GM12878 (cell line): ENCODE data around the gene GALNT9. TPM values are rescaled to one million over a fixed set of nuclear protein-coding genes. Genes with fewer than 3 reads are reported as not detected.

Experiments used
- ATAC-seq: fragments of 200-7000 bp; cut with Tn5 transposase; 3 replicates; pipeline ENCODE4 v1.9.1; 2020; ENCODE audit warnings: mild to moderate bottlenecking, moderate library complexity
- BruUV-seq: library from RNA; stranded (reverse); fragments of 400-500 nt; replicated peaks from 2 replicates; lab custom pipeline; 2021; lab: Mats Ljungman, UMichigan
- CTCF ChIA-PET: fragments of 300-600 bp; sonication (Branson Sonifier 250); formaldehyde crosslinking; extraction: SDS; loops from one replicate; lab custom pipeline; 2021; ENCODE audit warnings: inconsistent platforms; lab: Yijun Ruan, JAX
- POLR2A ChIA-PET: fragments of 350-600 bp; formaldehyde crosslinking; extraction: SDS; loops from one replicate; lab custom pipeline; 2021; ENCODE audit warnings: inconsistent platforms; lab: Charles Lee
- RAD21 ChIA-PET: fragments of 300-600 bp; sonication (Branson Sonifier 250); formaldehyde crosslinking; loops from one replicate; lab custom pipeline; 2023; ENCODE audit warnings: antibody characterized with exemption; ENCODE audit not compliant: unreplicated experiment; lab: Charles Lee
- SMC1A ChIA-PET: fragments of 300-600 bp; sonication (Branson Sonifier 250); formaldehyde crosslinking; loops from one replicate; lab custom pipeline; 2023; ENCODE audit not compliant: unreplicated experiment, uncharacterized antibody; lab: Charles Lee
- DNase-seq: peaks from one replicate; pipeline ENCODE4 v3.0.0-alpha.2; 2011; ENCODE audit warnings: low read depth, low spot score
- FAIRE-seq: peaks from 3 replicates; lab custom pipeline; 2011; peaks lifted over from hg19 to GRCh38; lab: Jason Lieb, UNC
- H2AFZ ChIP-seq: 2 replicates; pipeline ENCODE4 v1.6.0; 2011; ENCODE audit warnings: low read depth, low read length, control low read depth; ENCODE audit not compliant: control insufficient read depth
- H3K27ac ChIP-seq: 2 replicates; pipeline ENCODE4 v1.5.1; 2011; ENCODE audit warnings: control low read depth; ENCODE audit not compliant: control insufficient read depth, insufficient read depth
- H3K27me3 ChIP-seq, 2 experiments: replicated peaks in 1 of 2; 2 replicates each; pipeline versions ENCODE4 v1.6.0 to v1.6.1; 2011; ENCODE audit warnings: low read length in 1 of 2; ENCODE audit not compliant: control insufficient read depth in 2 of 2, insufficient read depth in 2 of 2
- H3K36me3 ChIP-seq, 2 experiments: 2 replicates each; pipeline ENCODE4 v1.5.1; 2011; ENCODE audit warnings: low read length in 1 of 2; ENCODE audit not compliant: control insufficient read depth in 2 of 2, insufficient read depth in 2 of 2
- H3K4me1 ChIP-seq: 2 replicates; pipeline ENCODE4 v1.6.1; 2011; ENCODE audit warnings: mild to moderate bottlenecking, low read length, moderate library complexity, mixed read lengths; ENCODE audit not compliant: control insufficient read depth, insufficient read depth
- H3K4me2 ChIP-seq: 2 replicates; pipeline ENCODE4 v1.6.0; 2011; ENCODE audit warnings: control low read depth; ENCODE audit not compliant: control insufficient read depth, insufficient read depth
- H3K4me3 ChIP-seq: fragments of 200-600 bp; sonication (generic); 2 replicates; pipeline ENCODE4 v1.5.1; 2016
- H3K79me2 ChIP-seq: 2 replicates; pipeline ENCODE4 v1.6.0; 2011; ENCODE audit warnings: low read length; ENCODE audit not compliant: control insufficient read depth, insufficient read depth
- H3K9ac ChIP-seq: 2 replicates; pipeline ENCODE4 v1.8.0; 2011; ENCODE audit warnings: low read length, control low read depth, mixed read lengths; ENCODE audit not compliant: control insufficient read depth, insufficient read depth
- H3K9me3 ChIP-seq: replicated peaks from 3 replicates; pipeline ENCODE4 v1.5.1; 2011; ENCODE audit warnings: mild to moderate bottlenecking, low read length; ENCODE audit not compliant: control insufficient read depth, insufficient read depth
- H4K20me1 ChIP-seq: 2 replicates; pipeline ENCODE4 v1.6.0; 2011; ENCODE audit not compliant: control insufficient read depth, insufficient read depth
- BHLHE40 ChIP-seq, 2 experiments: fragments of 450-650 bp in 1 of 2; IDR thresholded peaks; 2 replicates each; pipeline ENCODE4 v1.6.1; 2011 to 2017; ENCODE audit warnings: low read depth in 2 of 2, borderline replicate concordance in 1 of 2, improper control_type of control experiment in 1 of 2, low read length in 1 of 2, mild to moderate bottlenecking in 1 of 2
- EP300 ChIP-seq, 2 experiments: fragments of 150-350 bp in 1 of 2; IDR thresholded peaks; 2 replicates each; pipeline ENCODE4 v1.6.1; 2011 to 2012; ENCODE audit warnings: low read depth in 2 of 2, low read length in 2 of 2, borderline replicate concordance in 1 of 2, improper control_type of control experiment in 1 of 2, inconsistent platforms in 1 of 2; ENCODE audit not compliant: control insufficient read depth in 1 of 2
- HDGF ChIP-seq: fragments of 450-650 bp; IDR thresholded peaks from 2 replicates; pipeline ENCODE4 v1.6.1; 2016; ENCODE audit warnings: antibody characterized with exemption
- KLF5 ChIP-seq: fragments of 450-650 bp; IDR thresholded peaks from 2 replicates; pipeline ENCODE4 v1.6.1; 2014; ENCODE audit warnings: mild to moderate bottlenecking; ENCODE audit not compliant: partially characterized antibody
- LARP7 ChIP-seq: fragments of 450-650 bp; IDR thresholded peaks from 2 replicates; pipeline ENCODE4 v1.6.1; 2017; ENCODE audit warnings: mild to moderate bottlenecking
- MYC ChIP-seq: IDR thresholded peaks from 2 replicates; pipeline ENCODE4 v1.6.1; 2011; ENCODE audit warnings: mild to moderate bottlenecking, low read length, moderate library complexity, inconsistent platforms; ENCODE audit not compliant: insufficient read depth, insufficient replicate concordance, insufficient read length, severe bottlenecking
- NR2C2 ChIP-seq: IDR thresholded peaks from 2 replicates; pipeline ENCODE4 v1.6.1; 2011; ENCODE audit warnings: borderline replicate concordance, low read depth; ENCODE audit not compliant: control insufficient read depth, insufficient read length
- PAX5 ChIP-seq: IDR thresholded peaks from 2 replicates; pipeline ENCODE4 v1.6.1; 2011; ENCODE audit warnings: low read depth, low read length, borderline replicate concordance
- RAD21 ChIP-seq: IDR thresholded peaks from 2 replicates; pipeline ENCODE4 v1.6.1; 2011; ENCODE audit warnings: mild to moderate bottlenecking, low read depth, low read length, moderate library complexity; ENCODE audit not compliant: insufficient read depth
- RAD51 ChIP-seq: fragments of 450-650 bp; IDR thresholded peaks from 2 replicates; pipeline ENCODE4 v1.6.1; 2016; ENCODE audit warnings: moderate library complexity, mild to moderate bottlenecking, inconsistent platforms
- RCOR1 ChIP-seq: conservative IDR thresholded peaks from 2 replicates; pipeline ENCODE4 v1.6.1; 2012; ENCODE audit warnings: low read depth, low read length, improper control_type of control experiment
- RELA ChIP-seq: fragments of 450-650 bp; IDR thresholded peaks from 2 replicates; pipeline ENCODE4 v1.8.0; 2014; ENCODE audit warnings: borderline replicate concordance; ENCODE audit not compliant: partially characterized antibody
- ZNF274 ChIP-seq: IDR thresholded peaks from one replicate; pipeline ENCODE4 v1.8.0; 2011; ENCODE audit not compliant: insufficient read length, insufficient read depth
- WGBS: methylation state at CpG from one replicate; pipeline ENCODE4 v1.1.6; 2016; ENCODE audit warnings: low lambda C conversion rate; ENCODE audit not compliant: insufficient replicate concordance, insufficient coverage; ENCODE audit errors: missing lambda C conversion rate; 5-methylcytosine and 5-hydroxymethylcytosine counted together
- in situ Hi-C: fragments of 300-500 bp; cut with MboI; formaldehyde crosslinking; loops from 9 replicates; pipeline ENCODE4 v1.14.3; 2018; ENCODE audit warnings: mixed read lengths
- intact Hi-C: fragments of 100-400 bp; cut with micrococcal nuclease; formaldehyde crosslinking; loops from one replicate; pipeline ENCODE4 v1.14.2; 2022; ENCODE audit not compliant: unreplicated experiment
- polyA plus RNA-seq, 11 experiments: library from polyadenylated mRNA; depleted of rRNA in 4 of 11; unstranded in 6 of 11; stranded (reverse) in 5 of 11; fragments of >200 nt; fragmentation: Nextera tagmentation in 4 of 11; fragmentation: Illumina TruSeq in 1 of 11; extraction: Ambion mirVana in 4 of 11; extraction: Trizol in 1 of 11; gene quantifications; 1 replicate in 1 of 11; 2 replicates in 10 of 11; pipeline versions ENCODE4 v1.2.1 to v1.2.3, GENCODE V29; 2011 to 2016; ENCODE audit warnings: inconsistent platforms in 2 of 11, missing spikeins in 2 of 11, low read depth in 1 of 11
- total RNA-seq, 4 experiments: library from RNA; depleted of rRNA in 3 of 4; stranded (reverse); fragments of >200 nt in 3 of 4; fragmentation: Illumina TruSeq in 1 of 4; extraction: Trizol in 1 of 4; gene quantifications; 2 replicates each; pipeline versions ENCODE4 v1.2.1 to v1.2.3, GENCODE V29; 2013 to 2021
- TF ChIP-seq, protein P1 (sequence below): IDR thresholded peaks from 2 replicates; pipeline ENCODE4 v1.6.1; 2011; ENCODE audit warnings: low read depth, mild to moderate bottlenecking, low read length, moderate library complexity, borderline replicate concordance; ENCODE audit errors: extremely low read depth
- TF ChIP-seq, protein P2 (sequence below): fragments of 450-650 bp; IDR thresholded peaks from 2 replicates; pipeline ENCODE4 v1.6.1; 2016; ENCODE audit warnings: mild to moderate bottlenecking
- TF ChIP-seq, protein P3 (sequence below): IDR thresholded peaks from 2 replicates; pipeline ENCODE4 v1.6.1; 2012; ENCODE audit warnings: low read depth, low read length, improper control_type of control experiment
- TF ChIP-seq, protein P4 (sequence below): fragments of 450-650 bp; IDR thresholded peaks from 2 replicates; pipeline ENCODE4 v1.6.1; 2018; ENCODE audit warnings: mild to moderate bottlenecking, low read depth, moderate library complexity; ENCODE audit not compliant: partially characterized antibody
- TF ChIP-seq, protein P5 (sequence below): IDR thresholded peaks from 2 replicates; pipeline ENCODE4 v1.6.1; 2012; ENCODE audit warnings: low read depth, low read length, improper control_type of control experiment

The GALNT9 gene
- total and polyA plus RNA-seq, 10 of the 15 experiments (the other 5 are each of a cell fraction or from before 2014, with no cell fraction given), result 0.04 TPM; not detected in 9

DNA sequence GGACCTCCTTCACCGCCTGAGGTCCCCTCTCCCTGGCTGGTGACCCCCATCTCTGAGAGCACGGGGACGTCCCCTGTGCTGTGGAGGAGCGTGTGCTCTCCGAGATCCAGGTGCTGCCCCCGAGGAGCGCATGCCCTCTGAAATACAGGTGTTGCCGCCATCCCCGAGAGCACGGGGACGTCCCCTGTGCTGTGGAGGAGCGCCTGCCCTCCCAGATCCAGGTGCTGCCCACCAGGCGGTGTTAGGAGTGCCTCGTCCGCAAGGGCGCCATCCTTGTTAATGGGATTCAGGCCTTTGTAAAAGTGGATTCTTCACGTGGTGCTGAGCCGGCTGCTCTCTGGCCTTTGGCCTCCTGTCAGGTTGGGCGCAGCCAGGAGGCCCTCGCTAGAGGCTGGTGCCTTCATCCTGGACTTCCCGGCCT is 175.0 kb downstream of the GALNT9 start:
- no peak overlapping the region for H3K27ac ChIP-seq
- ChIA-PET SMC1A (interaction anchor here (1.1 kb wide), 2 partner anchors 65 to 460 kb away, joined by 4 read pairs; no protein-coding TSS in a partner anchor), CTCF (interaction anchor here (0.6 to 1.6 kb wide), 14 partner anchors 9 to 461 kb away, joined by 3 to 9 read pairs (median 4); no protein-coding TSS in a partner anchor), POLR2A (interaction anchor here (0.5 kb wide), 1 partner anchor 615 kb away, joined by 3 read pairs; no protein-coding TSS in a partner anchor), RAD21 (interaction anchor here (1.0 kb wide), 4 partner anchors 65 to 460 kb away, joined by 5 to 6 read pairs (median 6); no protein-coding TSS in a partner anchor)
- H3K4me3 ChIP-seq, result no peak overlapping the region
- DNase-seq (no peak), FAIRE-seq (no peak), ATAC-seq (peak; percentile 30)
- intact Hi-C loops, result loop anchor here (1.0 to 5.0 kb wide), 4 partner anchors 64 to 461 kb away; no protein-coding TSS in a partner anchor
- 78% methylated on average over 21 of the region's 21 CpGs for WGBS
- BruUV-seq, result no TSS peak
- peaks cover 3 to 12% of the 10 kb centered on the region in 2 experiments for H3K36me3 ChIP-seq
- H3K79me2 ChIP-seq, result no peaks in the 10 kb centered on the region
- H3K9ac ChIP-seq, result no peak overlapping the region
- H2AFZ ChIP-seq, result no peak overlapping the region
- in situ Hi-C loops, result no loop called here
- no peak overlapping the region for H3K4me2 ChIP-seq
- peaks cover 3% of the 10 kb centered on the region; the same call in 1 of the 2 replicates for H4K20me1 ChIP-seq
- H3K27me3 ChIP-seq, result no peaks in the 10 kb centered on the region
- H3K4me1 ChIP-seq, result no peaks in the 10 kb centered on the region
- H3K9me3 ChIP-seq, result peaks cover 8% of the 10 kb centered on the region
- TF ChIP-seq KLF5, result no peak
- TF ChIP-seq PAX5, result no peak
- TF ChIP-seq, protein P1, sequence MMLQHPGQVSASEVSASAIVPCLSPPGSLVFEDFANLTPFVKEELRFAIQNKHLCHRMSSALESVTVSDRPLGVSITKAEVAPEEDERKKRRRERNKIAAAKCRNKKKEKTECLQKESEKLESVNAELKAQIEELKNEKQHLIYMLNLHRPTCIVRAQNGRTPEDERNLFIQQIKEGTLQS, result no peak
- TF ChIP-seq, protein P2, sequence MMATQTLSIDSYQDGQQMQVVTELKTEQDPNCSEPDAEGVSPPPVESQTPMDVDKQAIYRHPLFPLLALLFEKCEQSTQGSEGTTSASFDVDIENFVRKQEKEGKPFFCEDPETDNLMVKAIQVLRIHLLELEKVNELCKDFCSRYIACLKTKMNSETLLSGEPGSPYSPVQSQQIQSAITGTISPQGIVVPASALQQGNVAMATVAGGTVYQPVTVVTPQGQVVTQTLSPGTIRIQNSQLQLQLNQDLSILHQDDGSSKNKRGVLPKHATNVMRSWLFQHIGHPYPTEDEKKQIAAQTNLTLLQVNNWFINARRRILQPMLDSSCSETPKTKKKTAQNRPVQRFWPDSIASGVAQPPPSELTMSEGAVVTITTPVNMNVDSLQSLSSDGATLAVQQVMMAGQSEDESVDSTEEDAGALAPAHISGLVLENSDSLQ, result no peak
- TF ChIP-seq NR2C2, result no peak
- TF ChIP-seq LARP7, result no peak
- TF ChIP-seq ZNF274, result no peak
- no peak for TF ChIP-seq RCOR1
- no peak for TF ChIP-seq RAD21
- no peak for TF ChIP-seq HDGF
- no peak for TF ChIP-seq EP300 (IDR thresholded peaks at IDR 0.05; ENCODE audit: borderline replicate concordance in 1 of 2, control insufficient read depth in 1 of 2, low read depth in 2 of 2, low read length in 2 of 2)
- TF ChIP-seq RELA, result no peak
- no peak for TF ChIP-seq BHLHE40 (IDR thresholded peaks at IDR 0.05; ENCODE audit: borderline replicate concordance in 1 of 2, low read depth in 2 of 2, low read length in 1 of 2)
- TF ChIP-seq, protein P3, sequence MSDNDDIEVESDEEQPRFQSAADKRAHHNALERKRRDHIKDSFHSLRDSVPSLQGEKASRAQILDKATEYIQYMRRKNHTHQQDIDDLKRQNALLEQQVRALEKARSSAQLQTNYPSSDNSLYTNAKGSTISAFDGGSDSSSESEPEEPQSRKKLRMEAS, result no peak
- no peak for TF ChIP-seq MYC
- TF ChIP-seq, protein P4, sequence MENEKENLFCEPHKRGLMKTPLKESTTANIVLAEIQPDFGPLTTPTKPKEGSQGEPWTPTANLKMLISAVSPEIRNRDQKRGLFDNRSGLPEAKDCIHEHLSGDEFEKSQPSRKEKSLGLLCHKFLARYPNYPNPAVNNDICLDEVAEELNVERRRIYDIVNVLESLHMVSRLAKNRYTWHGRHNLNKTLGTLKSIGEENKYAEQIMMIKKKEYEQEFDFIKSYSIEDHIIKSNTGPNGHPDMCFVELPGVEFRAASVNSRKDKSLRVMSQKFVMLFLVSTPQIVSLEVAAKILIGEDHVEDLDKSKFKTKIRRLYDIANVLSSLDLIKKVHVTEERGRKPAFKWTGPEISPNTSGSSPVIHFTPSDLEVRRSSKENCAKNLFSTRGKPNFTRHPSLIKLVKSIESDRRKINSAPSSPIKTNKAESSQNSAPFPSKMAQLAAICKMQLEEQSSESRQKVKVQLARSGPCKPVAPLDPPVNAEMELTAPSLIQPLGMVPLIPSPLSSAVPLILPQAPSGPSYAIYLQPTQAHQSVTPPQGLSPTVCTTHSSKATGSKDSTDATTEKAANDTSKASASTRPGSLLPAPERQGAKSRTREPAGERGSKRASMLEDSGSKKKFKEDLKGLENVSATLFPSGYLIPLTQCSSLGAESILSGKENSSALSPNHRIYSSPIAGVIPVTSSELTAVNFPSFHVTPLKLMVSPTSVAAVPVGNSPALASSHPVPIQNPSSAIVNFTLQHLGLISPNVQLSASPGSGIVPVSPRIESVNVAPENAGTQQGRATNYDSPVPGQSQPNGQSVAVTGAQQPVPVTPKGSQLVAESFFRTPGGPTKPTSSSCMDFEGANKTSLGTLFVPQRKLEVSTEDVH, result no peak
- TF ChIP-seq, protein P5, sequence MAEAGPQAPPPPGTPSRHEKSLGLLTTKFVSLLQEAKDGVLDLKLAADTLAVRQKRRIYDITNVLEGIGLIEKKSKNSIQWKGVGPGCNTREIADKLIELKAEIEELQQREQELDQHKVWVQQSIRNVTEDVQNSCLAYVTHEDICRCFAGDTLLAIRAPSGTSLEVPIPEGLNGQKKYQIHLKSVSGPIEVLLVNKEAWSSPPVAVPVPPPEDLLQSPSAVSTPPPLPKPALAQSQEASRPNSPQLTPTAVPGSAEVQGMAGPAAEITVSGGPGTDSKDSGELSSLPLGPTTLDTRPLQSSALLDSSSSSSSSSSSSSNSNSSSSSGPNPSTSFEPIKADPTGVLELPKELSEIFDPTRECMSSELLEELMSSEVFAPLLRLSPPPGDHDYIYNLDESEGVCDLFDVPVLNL, result no peak
- TF ChIP-seq RAD51, result no peak
